Medulla oblongata (tissue), 1 donor: Measurements from ENCODE around the gene UBE2D1.
"Not testable (repeated sequence)": the region's sequence is repeated elsewhere in the genome, so short reads cannot be mapped to it uniquely, and the experiment has no call there.

Experiments
- DNase-seq: peaks from one replicate; pipeline ENCODE4 v3.0.0-alpha.2; 2015; ENCODE audit errors: extremely low spot score

The UBE2D1 gene

DNA sequence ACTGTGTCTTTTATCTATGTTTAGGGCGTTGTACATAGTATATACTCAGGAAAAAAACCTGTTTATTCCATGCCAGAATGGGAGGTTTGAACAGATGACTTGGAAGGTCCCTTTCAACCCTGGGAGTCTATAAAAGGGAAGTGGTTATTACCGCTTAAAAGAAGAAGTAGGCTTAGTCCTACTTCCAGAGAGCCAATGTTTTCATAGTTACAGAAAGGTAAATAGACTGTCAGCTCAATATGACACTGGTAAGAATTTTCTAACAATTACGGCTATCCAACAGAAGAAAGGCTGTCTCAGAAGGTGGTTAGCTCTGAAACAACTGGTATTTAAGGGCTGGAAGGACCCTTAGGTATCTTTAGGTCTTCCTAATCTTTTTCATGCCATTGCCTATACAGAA is 49.3 kb downstream of the UBE2D1 start:
- peak; percentile 50 for DNase-seq

DNA sequence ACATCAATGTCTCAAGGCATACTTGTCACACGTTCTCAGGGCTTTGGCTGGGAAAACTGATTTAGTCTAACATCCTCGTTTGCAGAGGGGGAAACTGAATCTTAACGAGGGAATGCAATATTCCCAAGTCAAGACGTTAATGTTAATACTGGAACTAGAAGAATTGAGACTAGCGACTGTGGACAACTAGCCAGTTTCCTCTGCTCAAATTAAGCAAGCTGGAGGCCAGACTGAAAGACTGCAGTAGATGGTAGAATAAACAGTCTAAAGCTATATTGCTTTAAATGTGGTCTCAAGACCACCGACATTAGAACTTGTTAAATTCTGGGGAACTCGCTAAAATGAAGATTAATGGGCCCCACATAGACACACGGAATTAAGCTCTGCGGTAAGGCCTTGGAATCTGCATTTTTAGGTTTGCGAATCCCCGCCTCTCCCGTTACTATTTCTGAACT is 49.8 kb downstream of the UBE2D1 start:
- no peak for DNase-seq

DNA sequence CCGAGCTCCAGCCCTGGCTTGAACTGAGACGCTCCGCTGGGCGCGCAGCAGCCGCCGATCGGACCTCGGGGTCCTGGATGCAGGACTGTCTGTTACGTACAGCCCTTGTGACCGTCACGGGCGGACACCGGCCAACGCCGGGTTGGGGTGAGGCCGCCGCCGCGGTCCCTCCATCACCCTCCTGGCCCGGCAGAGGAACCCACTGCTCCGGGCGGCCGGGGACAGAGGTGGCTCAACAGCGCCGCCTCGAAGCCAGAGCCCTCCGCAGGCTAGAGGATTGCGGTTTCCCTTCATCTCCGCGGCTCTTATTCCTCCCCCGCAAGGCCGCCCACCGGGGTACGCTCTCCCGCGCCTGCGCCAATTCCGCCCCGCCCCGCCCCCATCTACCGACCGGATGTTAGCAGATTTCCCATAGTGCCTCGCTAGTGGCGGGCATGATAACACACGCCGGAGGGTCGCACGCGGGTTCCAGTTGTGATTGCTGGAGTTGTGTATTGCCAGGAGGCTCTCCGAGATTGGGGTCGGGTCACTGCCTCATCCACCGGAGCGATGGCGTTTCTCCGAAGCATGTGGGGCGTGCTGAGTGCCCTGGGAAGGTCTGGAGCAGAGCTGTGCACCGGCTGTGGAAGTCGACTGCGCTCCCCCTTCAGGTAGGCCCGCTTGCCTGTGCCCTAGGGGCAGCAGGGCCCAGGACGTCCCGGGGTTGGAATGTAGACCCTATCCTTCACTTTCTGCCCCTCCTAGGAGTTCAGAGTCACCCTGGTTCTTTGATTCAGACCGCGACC is 50.4 kb downstream of the UBE2D1 start, which contains the start of gene TFAM:
Gene TFAM (plus strand): TSS at position 412 of the 785 bp plus-strand sequence. CDS start 138 bp downstream, at position 550.
- DNase-seq, result peak; percentile 95

DNA sequence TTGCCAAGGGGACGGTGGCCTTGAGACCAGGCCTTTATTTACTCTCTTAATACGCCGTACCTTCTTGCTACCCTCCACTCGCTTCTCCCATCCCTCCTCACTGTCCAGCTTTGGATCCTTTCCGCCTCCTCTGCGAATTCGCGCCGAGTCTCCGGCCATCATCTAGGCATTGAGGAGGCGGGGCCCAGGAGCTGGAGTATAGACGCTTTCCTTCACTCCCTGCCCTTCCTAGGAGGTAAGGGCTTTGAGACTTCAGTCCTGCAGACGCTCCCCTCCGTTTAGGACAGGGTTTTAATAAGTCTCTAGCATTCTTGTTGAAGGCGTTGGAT is 50.9 kb downstream of the UBE2D1 start:
- no peak for DNase-seq

DNA sequence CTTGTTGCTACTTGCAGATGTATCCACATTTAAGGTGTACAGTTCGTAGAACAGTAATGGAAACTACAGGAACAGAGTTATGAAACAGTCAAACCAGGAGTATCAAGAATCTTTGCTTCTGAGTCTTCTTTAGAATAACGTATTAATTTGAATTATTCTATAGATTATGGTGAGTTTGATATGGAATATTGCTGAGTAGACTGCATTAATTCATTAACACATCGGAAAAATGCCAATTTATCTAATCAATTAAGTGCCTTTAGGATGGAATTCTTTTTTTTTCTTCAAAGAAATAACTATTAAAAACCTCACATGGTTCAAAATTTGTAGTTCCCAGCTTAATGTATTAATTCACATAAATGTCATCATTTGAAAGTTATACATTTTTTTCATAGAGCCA is 54.2 kb downstream of the UBE2D1 start:
- DNase-seq, result no peak

DNA sequence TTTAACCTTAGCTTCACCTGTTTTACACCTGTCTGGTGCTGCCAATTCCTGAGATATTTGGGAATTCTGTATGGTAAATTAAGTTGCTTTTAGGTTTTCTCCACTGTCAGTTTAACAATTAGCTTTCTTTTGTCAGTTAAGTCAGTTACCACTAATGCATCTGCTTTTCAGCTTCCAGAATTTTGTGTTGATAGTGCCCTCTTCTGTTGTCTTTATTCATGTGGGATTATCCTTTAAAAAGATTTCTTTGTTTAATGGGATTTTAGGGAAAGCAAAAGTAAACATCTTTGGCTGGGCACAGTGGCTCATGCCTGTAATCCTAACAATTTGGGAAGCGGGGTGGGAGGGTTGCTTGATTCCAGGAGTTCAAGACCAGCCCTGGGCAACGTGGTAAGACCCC is 58.5 kb downstream of the UBE2D1 start:
- DNase-seq, result peak; percentile 61

DNA sequence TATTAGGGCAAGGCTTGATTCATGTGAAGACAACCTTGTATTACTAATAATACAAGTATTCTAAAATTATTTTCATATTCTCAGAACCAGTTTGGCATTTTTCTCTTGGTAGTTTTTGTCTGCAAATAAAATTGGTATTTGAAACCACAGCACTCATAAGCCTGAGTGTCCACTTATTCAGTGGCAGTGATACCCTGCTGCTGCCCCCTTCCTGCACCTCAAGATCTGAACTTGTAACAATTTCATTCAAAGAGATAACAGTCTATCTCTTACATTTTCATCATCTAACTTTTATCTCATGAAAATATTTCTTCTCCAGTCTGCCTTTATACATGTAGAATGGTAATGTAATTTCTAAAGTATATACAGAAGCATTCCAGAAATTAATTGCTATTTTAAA is 59.7 kb downstream of the UBE2D1 start:
- no peak for DNase-seq

DNA sequence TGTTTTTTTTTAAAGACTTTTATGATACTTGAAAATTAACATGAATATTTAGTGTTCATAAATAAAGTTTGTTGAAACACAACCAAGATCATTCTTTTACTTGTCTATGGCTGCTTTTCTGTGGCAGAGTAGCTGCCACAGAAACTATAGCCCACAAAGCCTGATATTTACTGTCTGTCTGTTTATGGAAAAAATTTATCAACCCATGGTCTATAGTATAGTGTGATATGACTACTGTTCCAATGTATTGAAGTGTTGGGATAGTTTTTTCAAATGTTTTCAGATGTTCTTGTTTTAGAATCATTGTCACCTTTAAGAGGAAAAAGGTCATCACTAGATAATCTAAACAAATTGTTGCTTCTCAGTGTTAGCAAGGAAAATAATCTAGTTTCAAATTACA is 61.3 kb downstream of the UBE2D1 start:
- no peak for DNase-seq

DNA sequence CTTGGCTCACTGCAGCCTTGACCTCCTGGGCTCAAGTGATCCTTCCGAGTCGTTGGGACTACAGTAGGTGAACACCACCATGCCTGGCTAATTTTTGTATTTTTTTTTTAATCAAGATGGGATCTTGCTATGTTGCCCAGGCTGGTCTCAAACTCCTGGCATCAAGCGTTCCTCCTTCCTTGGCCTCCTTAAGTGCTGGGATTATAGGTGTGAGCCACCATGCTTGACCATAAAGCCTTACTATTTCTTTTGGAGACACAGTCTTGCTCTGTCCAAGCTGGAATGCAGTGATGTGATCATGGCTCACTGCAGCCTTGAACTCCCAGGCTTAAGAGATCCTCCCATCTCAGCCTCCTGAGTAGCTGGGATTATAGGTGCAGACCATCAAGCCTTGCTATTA is 63.0 kb downstream of the UBE2D1 start:
- DNase-seq, result no peak

DNA sequence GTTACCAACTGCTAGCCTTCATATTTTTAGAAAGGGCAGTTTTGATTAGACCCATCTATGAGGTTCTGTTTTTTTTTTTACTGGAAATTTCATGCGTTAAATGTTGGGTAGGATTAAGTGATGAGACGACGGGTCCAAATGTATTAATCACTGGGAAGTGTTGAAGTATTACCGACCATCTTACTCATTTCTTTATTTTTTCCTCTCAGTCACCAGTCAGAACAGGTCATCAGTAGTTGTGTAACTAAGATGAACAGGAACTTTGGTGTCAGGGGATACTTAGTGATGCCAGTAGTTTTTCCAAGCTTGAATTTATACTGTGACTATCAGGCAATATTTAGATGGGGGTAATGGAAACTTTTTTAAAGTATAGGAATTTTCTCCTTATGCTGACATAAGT is 64.6 kb downstream of the UBE2D1 start:
- no peak for DNase-seq

DNA sequence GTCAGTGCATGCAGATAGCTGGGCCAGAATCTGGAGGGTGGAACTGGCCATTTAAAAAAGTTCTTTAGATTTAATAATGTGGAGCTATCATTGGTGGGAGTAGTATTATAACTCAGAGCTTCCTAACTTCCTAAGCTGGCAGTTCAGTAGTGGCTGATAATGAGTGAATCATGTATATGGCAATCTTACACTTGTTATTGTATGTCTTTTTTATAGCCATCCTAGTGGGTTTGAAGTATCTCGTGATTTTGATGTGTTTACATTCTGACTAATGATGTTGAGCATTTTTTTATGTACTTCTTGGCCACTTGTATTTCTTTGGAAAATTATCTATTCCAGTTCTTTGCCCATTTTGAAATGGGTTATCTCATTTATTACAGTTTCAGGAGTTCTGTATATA is 65.8 kb downstream of the UBE2D1 start:
- no peak for DNase-seq

DNA sequence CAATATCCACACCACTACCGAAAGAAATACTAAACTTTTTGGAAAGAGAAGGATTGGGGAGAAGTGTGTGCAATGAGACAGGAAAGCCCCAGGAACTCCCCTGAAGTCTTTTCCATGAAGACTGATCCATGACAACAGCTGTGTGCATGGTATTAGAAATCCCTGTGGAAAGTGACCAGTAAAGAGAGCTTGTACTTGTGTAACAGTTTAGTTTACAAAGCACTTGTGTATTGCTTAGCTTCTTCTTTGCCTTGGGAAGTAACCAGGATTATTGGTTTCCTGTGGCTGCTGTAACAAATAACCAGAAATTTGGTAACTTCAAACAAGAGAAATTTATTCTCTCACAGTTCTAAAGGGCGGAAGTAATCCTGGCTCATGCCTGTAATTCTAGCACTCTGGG is 69.2 kb downstream of the UBE2D1 start:
- no peak for DNase-seq

DNA sequence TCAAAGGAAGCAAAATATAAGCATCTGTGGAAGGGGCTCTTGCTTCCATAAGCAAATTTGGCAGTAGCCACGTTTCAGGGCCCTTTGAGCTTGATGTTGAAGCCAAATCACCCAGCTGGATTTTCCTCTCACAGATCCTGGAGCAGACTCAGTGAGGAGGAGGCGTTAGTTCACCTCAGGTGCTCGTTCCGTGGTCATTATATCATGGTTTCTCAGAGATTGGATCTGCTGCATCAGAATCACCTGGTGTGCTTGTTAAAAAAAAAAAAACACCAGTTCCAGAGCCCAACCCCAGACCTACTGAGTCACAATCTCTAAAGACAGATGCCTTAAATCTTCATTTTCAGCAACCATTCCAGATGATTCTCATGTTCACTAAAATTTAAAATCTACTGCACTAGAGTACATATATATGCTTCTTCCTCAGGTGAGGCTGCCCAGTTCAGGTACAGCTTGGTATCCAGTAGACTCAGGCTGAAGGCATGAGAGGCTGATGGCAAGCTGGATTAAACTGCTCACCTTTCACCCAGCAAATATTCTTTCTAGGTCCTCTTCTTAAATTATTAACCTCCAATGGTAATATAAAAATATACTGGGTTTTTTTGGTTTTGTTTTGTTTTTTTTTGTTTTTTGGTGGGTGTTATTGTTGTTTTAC is 75.3 kb downstream of the UBE2D1 start:
- no peak for DNase-seq

DNA sequence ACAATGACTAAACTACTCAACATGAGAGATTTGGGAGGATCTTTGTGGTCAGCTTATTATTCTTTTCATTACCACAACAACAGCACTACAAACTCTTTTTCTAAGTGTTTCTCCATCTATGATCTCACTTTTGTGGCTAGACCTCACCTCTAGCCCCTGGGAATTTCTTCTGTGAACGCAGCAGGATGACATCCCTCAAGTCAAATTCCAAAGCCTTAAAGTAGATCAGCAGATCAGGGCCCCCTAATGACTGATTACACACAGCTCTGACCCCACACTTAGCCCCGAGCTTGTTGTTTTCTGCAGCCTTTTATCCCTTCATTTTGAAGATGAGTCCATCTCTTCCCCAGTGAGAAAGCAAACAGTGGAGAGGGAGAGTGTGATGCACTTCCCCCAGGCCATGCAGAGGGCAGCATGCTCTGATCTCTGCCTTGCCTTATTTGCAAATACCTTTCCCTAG is 77.7 kb downstream of the UBE2D1 start:
- DNase-seq, result no peak

DNA sequence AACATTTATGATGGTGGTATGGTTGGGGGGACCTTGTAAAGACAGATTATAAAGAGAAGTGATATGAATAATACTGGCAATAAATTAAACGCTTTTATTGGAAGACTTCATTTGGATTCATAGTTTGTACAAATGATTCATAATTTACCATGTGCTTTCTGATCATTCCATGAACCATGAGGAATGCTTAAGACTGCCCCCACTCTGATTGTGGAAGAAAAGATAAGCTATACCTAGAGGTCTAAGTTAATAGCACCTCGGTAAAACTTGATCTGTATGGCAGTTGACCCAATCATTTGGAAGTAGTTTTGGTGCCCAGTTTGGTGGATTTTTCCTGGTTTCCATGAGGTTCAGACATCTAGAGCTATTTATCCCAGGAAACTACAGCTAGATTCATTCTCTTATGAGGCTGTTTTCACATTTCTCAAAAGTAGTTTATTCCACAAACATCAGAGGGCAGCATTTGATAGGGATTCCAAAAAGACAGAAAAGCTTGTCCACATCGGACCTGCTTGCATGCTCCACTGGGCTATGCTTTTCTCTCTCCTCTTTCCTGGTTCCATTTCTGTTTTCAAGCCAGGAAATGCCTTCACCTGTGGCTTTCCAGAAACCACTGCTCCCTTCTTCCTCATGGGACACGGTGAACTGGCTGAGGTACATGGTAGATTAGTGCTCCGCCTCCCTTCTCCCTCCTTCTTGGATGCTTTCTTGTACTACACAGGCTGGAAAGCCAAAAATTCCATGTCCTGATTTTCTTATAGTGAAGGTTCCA is 79.7 kb downstream of the UBE2D1 start:
- peak; percentile 56 for DNase-seq

DNA sequence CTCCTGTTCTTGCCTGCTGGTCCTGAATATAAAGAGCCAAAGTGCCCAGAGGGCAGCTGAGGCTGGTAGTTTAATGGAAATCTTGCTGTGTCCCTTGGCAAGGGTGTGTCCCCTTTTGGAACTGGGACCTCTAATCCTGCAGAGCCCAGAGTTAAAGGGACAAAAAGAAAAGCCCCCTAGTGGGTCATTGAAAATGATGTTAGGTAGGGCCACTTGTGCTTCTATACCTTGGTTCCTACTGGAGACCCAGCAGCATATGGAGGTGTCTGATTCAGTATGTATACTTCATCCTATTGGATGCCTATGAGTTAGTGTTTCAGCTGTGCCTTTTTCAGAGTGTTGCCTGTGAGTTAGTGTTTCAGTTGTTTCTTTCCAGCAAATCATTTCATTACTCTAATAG is 81.0 kb downstream of the UBE2D1 start:
- no peak for DNase-seq

DNA sequence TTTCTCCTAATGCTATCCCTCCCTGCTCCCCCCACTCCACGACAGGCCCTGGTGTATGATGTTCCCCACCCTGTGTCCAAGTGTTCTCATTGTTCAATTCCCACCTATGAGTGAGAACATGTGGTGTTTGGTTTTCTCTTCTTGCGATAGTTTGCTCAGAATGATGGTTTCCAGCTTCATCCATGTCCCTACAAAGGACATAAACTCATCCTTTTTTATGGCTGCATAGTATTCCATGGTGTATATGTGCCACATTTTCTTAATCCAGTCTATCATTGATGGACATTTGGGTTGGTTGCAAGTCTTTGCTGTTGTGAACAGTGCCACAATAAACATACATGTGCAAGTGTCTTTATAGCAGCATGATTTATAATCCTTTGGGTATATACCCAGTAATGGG is 83.1 kb downstream of the UBE2D1 start:
- DNase-seq, result not testable (repeated sequence)
